Sigmoid colon (tissue), 7 donors: Measurements from ENCODE around the gene COMMD9. TPM values are rescaled to one million over a fixed set of nuclear protein-coding genes. Genes with fewer than 3 reads are reported as not detected.
A peak's percentile ranks its signal among the peaks of the same experiment; 100 is the strongest.

Source experiments
- DNase-seq: peaks from one replicate; pipeline ENCODE4 v3.0.0-alpha.2; 2019
- H3K27ac ChIP-seq, 4 donors: fragments of 200-600 bp; sonication (generic); one replicate each; pipeline ENCODE4 v1.5.1; 2016 to 2019; ENCODE audit warnings: mild to moderate bottlenecking in 1 of 4
- H3K27me3 ChIP-seq, 3 donors: fragments of 200-600 bp; sonication (generic); one replicate each; pipeline ENCODE4 v1.5.1; 2019; ENCODE audit warnings: mild to moderate bottlenecking in 1 of 3
- H3K36me3 ChIP-seq, 4 donors: fragments of 200-600 bp; sonication (generic); one replicate each; pipeline ENCODE4 v1.5.1; 2016 to 2019
- H3K4me1 ChIP-seq, 4 donors: fragments of 200-600 bp; sonication (generic); one replicate each; pipeline ENCODE4 v1.5.1; 2017 to 2019
- H3K4me3 ChIP-seq, 4 donors: fragments of 200-600 bp; sonication (generic); one replicate each; pipeline ENCODE4 v1.5.1; 2017 to 2019; ENCODE audit warnings: mild to moderate bottlenecking in 2 of 4, moderate library complexity in 1 of 4
- H3K9me3 ChIP-seq, 4 donors: fragments of 200-600 bp in 3 of 4; sonication (generic) in 3 of 4; one replicate each; pipeline versions ENCODE4 v1.5.1 to v1.6.1; 2013 to 2019
- EP300 ChIP-seq, 4 donors: sonication (generic); formaldehyde crosslinking; IDR thresholded peaks; one replicate each; pipeline ENCODE4 v1.6.1; 2017; ENCODE audit warnings: antibody characterized with exemption in 4 of 4
- POLR2A ChIP-seq, 2 donors: fragments of 450-650 bp; IDR thresholded peaks; one replicate each; pipeline ENCODE4 v1.6.1; 2016; ENCODE audit warnings: antibody characterized with exemption in 2 of 2, mild to moderate bottlenecking in 2 of 2, moderate library complexity in 2 of 2
- POLR2AphosphoS5 ChIP-seq, 4 donors: sonication (generic); formaldehyde crosslinking; IDR thresholded peaks; one replicate each; pipeline ENCODE4 v1.6.1; 2017; ENCODE audit warnings: antibody characterized with exemption in 4 of 4
- WGBS, 2 donors: extraction: QIAGEN DNeasy Blood & Tissue Kit; methylation state at CpG; one replicate each; pipeline ENCODE4 v1.1.7; 2013; 5-methylcytosine and 5-hydroxymethylcytosine counted together
- intact Hi-C: fragments of 100-400 bp; cut with DNase I; formaldehyde crosslinking; loops from one replicate; pipeline ENCODE4 v1.15.1; 2023
- polyA plus RNA-seq, 3 donors: library from polyadenylated mRNA; stranded (reverse); fragments of 200-250 nt; gene quantifications; one replicate each; pipeline ENCODE4 v1.2.3, GENCODE V29; 2013
- total RNA-seq, 4 donors: library from RNA; depleted of rRNA; stranded (reverse); fragments of >200 nt; gene quantifications; one replicate each; pipeline ENCODE4 v1.1.0, GENCODE V29; 2016
- TF ChIP-seq, protein P1 (sequence below), 4 experiments: fragments of 450-650 bp in 3 of 4; fragments of 200-600 bp in 1 of 4; IDR thresholded peaks; one replicate each; pipeline ENCODE4 v1.5.1; 2016 to 2019; ENCODE audit warnings: antibody characterized with exemption in 4 of 4, mild to moderate bottlenecking in 3 of 4, moderate library complexity in 2 of 4
- donor health status: healthy with polysubstance abuse.
- donor health status: Bipolar disorder and iron deficiency.
- donor health status: healthy.

The COMMD9 gene
- total and polyA plus RNA-seq, 7 donors = 15.5 to 44.6 (median 30.7) TPM

DNA sequence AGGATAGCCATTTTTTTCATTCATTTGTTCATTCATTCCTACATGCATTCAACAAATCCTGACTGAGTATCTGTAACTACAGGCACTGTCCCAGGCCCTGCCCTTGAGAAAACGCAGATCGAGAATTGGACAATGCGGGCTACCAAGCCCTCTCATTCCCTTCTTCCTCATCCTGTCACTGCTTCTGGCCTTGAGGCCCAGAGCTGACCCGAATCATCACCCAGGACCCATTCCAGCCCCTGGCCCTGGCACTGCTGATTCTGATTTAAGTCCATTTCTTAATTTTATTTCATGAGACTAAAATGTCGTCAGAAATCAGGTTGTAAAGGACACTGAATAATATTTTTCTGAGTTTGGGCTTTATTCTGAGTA lies 24.3 kb downstream of the COMMD9 start:
- Histone ChIP-seq H3K36me3 (no peaks in the 10 kb centered on the region), H3K27me3 (no peaks in the 10 kb centered on the region), H3K9me3 (no peaks in the 10 kb centered on the region), H3K27ac (no peak overlapping the region), H3K4me3 (no peak overlapping the region), H3K4me1 (no peaks in the 10 kb centered on the region)
- 73 to 82% methylated on average over 5 of the region's 5 CpGs for WGBS, 2 donors
- TF ChIP-seq POLR2AphosphoS5 (IDR thresholded peaks at IDR 0.05) (no peak), EP300 (IDR thresholded peaks at IDR 0.05) (no peak), POLR2A (IDR thresholded peaks at IDR 0.05) (no peak)
- TF ChIP-seq, protein P1, sequence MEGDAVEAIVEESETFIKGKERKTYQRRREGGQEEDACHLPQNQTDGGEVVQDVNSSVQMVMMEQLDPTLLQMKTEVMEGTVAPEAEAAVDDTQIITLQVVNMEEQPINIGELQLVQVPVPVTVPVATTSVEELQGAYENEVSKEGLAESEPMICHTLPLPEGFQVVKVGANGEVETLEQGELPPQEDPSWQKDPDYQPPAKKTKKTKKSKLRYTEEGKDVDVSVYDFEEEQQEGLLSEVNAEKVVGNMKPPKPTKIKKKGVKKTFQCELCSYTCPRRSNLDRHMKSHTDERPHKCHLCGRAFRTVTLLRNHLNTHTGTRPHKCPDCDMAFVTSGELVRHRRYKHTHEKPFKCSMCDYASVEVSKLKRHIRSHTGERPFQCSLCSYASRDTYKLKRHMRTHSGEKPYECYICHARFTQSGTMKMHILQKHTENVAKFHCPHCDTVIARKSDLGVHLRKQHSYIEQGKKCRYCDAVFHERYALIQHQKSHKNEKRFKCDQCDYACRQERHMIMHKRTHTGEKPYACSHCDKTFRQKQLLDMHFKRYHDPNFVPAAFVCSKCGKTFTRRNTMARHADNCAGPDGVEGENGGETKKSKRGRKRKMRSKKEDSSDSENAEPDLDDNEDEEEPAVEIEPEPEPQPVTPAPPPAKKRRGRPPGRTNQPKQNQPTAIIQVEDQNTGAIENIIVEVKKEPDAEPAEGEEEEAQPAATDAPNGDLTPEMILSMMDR (IDR thresholded peaks at IDR 0.05) = no peak
- no peak for DNase-seq
- intact Hi-C loops = loop anchor here (5.0 kb wide), 1 partner anchor 443 kb away; no protein-coding TSS in a partner anchor

DNA sequence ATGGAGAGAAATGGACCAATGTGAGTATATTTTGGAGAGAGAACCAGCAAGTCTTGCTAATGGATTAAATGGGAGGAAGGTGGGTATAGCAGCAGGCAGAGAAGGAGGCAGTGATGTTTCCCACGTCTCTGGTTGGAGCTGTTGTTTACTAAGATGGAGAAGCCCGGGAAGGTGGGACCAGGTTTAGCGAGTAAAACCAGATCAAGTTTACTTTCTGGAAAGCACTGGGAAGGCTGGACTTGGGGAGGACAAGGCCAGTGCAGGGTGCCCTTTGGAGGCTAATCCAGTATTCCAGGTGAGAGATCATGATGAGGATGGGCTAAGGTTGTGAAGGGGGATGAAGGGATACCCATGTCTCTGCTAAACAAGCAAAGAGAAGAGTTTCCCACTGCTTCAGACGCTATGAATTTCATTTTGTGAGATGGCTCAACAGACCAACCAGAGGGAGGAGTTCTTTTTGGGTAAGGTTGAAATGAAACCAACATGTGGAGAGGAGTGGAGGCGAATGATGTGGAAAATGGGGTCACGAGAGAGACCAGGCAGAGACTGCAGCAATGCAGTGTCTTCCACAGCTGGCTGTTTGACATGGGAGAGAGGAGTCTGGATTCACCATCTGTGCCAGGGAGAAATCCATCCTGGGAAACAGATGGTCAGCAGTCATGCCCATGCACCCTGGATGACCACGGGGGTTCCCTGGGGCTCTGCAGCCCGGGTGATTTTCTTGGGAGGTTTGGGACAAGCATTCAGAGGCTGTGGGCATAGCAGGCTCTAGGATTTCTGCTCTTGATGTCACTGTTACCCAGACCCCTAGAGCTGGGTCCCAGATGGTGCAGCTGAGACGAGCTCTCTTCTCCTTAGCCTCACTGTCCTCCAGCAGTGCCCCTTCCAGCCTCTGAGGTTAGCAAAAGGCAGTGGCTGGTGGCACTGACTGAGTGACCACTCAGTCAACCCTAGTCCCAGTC lies 24.9 kb downstream of the COMMD9 start:
- 57 to 70% methylated on average over 9 of the region's 9 CpGs for WGBS, 2 donors

DNA sequence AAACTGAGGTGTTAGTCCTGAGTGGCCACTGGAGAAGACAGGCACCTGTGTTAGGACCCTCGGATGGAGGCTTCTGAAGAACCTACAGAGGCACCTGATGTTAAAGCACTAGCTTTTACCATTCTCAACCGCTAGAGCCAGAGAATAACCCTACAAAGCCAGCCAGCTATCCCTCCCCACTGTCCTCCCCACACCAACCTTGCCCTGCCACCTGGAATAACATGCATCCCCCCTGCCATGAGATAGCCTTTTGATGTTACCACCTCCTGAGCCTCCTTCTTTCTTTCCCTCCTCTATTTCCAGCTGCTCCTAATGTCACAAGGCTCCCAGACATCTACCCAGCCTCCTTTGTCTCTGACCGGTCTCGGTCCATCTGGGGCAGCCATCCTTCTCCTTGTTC lies 28.1 kb downstream of the COMMD9 start:
- H3K4me3 ChIP-seq = no peak overlapping the region
- TF ChIP-seq POLR2A (IDR thresholded peaks at IDR 0.05) (no peak), EP300 (IDR thresholded peaks at IDR 0.05) (no peak), POLR2AphosphoS5 (IDR thresholded peaks at IDR 0.05) (no peak)
- H3K9me3 ChIP-seq = no peaks in the 10 kb centered on the region
- intact Hi-C loops = no loop called here
- H3K27ac ChIP-seq = no peak overlapping the region
- no peaks in the 10 kb centered on the region for H3K36me3 ChIP-seq
- no peaks in the 10 kb centered on the region for H3K27me3 ChIP-seq
- H3K4me1 ChIP-seq = no peaks in the 10 kb centered on the region
- 76 to 83% methylated on average over 4 of the region's 4 CpGs for WGBS, 2 donors
- DNase-seq = no peak

More for the DNA sequence above, 24.9 kb downstream of the COMMD9 start:
- Histone ChIP-seq H3K4me1 (no peaks in the 10 kb centered on the region), H3K36me3 (no peaks in the 10 kb centered on the region), H3K4me3 (no peak overlapping the region), H3K27me3 (no peaks in the 10 kb centered on the region), H3K27ac (no peak overlapping the region), H3K9me3 (no peaks in the 10 kb centered on the region)
- TF ChIP-seq EP300 (IDR thresholded peaks at IDR 0.05) (no peak), POLR2AphosphoS5 (IDR thresholded peaks at IDR 0.05) (no peak)
- intact Hi-C loops = no loop called here
- no peak for DNase-seq

DNA sequence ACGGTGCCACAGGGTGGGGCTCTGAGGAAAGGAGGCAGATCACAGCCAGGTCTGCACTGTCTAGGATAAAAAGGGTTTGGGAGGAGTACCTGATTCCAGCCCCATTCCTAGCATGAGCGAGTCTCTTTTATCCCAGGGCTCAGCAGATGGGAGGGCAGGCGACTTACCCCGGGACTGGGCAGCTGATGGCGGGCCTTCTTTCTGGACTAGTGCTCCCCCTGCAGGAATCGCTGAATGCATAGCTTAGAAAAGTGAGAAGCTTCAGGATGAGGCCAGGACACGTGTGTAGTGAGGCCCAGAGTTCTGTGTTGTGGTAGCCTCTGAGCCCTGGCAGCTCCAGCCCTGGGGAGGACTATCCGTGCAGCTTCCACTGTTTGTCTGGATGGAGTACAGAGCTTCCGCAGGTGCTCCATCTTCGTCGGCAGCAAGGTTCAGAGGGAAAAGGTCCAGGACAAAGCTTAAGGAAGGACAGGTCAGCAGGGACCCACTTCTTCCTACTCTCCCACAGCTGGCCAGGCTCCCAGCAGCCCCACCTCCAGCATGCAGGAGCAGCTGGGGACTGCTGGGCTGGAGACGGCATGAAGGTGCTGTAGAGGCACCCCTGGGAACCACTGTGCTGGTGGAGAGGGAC lies 30.4 kb downstream of the COMMD9 start:
- intact Hi-C loops = no loop called here
- TF ChIP-seq EP300 (IDR thresholded peaks at IDR 0.05) = no peak
- TF ChIP-seq, protein P1 (IDR thresholded peaks at IDR 0.05) = peak in 3 of 4 experiments; percentile 16 to 40 (median 23)
- Histone ChIP-seq H3K27ac (no peak overlapping the region), H3K9me3 (no peaks in the 10 kb centered on the region), H3K27me3 (no peaks in the 10 kb centered on the region), H3K36me3 (no peaks in the 10 kb centered on the region), H3K4me3 (no peak overlapping the region), H3K4me1 (no peaks in the 10 kb centered on the region)
- peak; percentile 72 for DNase-seq
- WGBS, 2 donors = 31 to 37% methylated on average over 12 of the region's 12 CpGs

DNA sequence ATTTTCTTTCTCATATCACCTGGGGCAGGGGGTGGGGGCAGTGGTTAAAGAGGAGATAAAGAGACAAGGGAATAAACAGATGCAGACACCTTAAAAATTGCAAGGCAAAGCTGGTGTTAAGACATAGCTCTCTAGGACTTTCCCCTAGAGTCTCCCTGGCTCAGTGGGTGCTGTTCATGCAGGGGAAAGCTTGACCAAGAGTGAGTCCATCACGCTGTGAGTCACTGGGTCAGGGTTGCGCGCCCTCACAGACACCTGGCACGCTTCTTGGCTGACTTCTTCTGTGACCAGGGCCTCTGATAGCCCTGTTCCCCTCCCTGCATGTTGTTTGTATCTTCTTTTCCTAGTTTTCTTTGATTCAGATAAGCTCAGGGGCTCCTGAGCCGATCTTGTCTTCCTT lies 31.9 kb downstream of the COMMD9 start:
- Histone ChIP-seq H3K4me3 (no peak overlapping the region), H3K4me1 (no peaks in the 10 kb centered on the region), H3K9me3 (no peaks in the 10 kb centered on the region), H3K36me3 (no peaks in the 10 kb centered on the region), H3K27ac (no peak overlapping the region), H3K27me3 (no peaks in the 10 kb centered on the region)
- intact Hi-C loops = no loop called here
- TF ChIP-seq, protein P1 (IDR thresholded peaks at IDR 0.05) = no peak
- no peak for TF ChIP-seq POLR2AphosphoS5 (IDR thresholded peaks at IDR 0.05)
- no peak for TF ChIP-seq POLR2A (IDR thresholded peaks at IDR 0.05)
- TF ChIP-seq EP300 (IDR thresholded peaks at IDR 0.05) = no peak
- WGBS, 2 donors = 76 to 80% methylated on average over 5 of the region's 5 CpGs
- no peak for DNase-seq
